DMS 273 (cell line): ENCODE data around the gene ENKD1.
A peak's percentile ranks its signal among the peaks of the same experiment; 100 is the strongest.

ENCODE experiments used
- DNase-seq: peaks from one replicate; lab custom pipeline; 2025; ENCODE audit not compliant: unreplicated experiment; lab: John Stamatoyannopoulos, UW

Gene ENKD1

DNA sequence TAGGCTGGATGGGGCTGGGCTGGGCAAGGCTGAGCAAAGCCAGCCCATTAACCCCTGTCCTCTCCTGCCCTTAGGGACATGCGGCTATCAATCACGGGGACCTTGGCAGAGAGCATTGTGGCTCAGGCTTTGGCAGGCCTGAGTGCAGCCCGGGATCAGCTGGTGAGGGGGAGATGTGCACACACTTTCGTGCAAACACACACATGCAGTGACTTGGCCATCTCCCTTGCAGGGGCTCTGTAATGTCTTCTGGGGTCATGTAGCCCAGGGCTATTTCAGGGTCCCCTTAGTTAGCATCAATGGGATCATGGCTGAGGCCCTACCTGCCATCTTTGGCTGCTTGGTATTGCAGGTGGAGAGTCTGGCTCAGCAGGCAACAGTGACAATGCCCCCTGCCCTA lies 14.7 kb downstream of the ENKD1 start:
- no peak for DNase-seq

DNA sequence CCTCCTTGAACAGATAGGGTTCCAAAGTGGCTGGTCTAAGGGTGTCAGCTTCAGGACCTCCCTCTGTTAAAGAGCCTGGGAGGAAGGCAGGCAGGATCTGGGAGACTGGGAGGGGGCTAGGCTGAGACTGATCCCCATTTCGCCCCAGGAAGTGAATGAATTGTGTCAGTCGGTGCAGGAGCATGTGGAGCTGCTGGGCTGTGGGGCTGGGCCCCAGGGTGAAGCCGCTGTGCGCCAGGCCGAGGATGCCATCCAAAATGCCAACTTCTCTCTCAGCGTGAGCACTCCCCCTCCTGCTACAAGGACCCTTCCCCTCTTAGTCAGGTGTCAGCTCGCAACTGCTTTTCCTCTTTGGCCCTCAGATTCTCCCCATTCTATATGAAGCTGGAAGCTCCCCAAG lies 15.5 kb downstream of the ENKD1 start:
- no peak for DNase-seq

DNA sequence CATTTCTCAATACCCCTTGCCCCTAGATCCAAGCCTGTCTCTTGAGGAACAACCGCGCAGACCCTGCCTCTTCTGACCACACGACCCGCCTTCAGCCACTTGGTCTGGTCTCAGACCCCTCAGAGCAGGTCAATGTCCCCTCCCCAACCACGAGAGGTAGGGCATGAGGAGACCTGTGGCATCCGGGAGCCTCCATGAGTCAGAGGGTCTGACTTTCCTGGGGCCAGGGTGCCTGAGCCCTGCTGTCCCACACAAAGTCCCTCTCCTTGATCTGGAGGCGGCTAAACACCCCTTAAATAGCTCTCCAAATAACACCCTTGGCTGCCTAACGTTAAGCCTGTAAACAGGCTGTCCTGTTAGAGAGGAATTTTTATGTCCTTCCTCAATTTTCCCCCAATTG lies 16.5 kb downstream of the ENKD1 start:
- no peak for DNase-seq

DNA sequence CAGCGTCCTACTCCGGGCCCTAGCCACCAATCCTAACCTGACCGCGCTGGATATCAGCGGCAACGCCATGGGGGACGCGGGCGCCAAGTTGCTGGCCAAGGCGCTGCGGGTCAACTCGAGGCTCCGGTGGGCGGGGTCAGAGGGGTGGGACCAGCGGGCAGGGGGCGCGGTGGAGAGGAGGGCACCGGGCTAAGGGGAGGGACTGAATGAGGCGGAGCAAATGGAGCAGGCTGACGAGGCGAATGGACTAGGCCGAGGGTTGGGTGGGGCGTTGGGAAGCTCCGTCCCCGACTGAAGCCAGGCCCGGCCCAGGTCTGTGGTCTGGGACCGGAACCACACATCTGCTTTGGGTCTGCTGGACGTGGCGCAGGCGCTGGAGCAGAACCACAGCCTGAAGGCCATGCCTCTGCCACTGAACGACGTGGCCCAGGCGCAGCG lies 17.0 kb downstream of the ENKD1 start:
- DNase-seq = peak; percentile 34

DNA sequence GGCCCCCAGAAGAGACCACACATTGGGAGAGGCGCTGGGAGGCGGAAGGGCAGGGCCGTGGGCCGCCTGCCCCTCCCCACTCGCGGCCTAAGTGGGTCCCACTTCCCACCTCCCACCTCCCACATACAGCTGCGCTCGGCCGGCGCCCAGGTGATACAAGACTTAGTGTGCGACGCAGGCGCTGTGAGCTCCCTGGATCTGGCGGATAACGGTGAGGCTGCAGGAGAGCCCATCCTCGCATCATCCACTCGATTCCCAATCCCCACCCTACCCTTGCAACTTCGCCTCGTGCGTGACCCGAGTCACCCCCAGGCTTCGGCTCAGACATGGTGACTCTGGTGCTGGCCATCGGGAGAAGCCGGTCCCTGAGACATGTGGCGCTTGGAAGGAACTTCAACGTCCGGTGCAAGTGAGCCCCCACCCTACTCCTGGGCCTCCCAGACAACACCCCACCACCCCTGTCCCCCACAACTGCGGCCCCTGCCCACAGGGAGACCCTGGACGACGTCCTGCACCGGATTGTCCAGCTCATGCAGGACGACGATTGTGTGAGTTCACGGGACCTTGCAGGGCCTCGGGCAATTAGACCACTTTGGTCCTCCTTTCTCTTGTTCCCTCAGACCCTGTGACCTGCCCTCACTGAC lies 17.7 kb downstream of the ENKD1 start:
- no peak for DNase-seq

DNA sequence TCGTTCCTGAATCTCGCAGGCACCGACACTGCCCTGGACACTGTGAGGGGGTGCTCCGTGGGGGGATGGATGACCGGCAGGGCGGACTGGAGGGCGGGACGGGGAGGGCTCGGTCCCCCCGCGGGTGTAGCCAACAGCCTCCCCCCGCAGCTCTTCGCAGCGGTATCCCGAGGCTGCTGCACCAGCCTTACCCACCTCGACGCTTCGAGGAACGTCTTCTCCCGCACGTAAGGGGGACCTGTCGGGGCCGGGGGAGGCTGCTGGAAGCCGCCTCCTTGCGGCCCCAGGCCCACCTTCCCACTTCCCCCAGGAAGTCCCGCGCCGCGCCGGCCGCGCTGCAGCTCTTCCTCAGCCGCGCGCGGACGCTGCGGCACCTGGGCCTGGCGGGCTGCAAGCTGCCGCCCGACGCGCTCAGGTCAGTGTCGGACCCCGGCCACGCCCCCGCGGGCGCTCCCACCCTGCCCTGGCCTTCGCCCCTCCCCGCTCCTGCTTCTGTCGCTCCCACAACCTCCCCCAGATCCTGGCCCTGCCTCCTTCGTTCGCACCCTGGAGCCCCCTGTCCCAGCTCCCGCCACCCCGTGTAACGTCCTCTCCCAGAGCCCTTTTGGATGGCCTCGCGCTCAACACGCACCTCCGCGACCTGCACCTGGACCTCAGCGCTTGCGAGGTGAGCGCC lies 18.3 kb downstream of the ENKD1 start:
- no peak for DNase-seq

DNA sequence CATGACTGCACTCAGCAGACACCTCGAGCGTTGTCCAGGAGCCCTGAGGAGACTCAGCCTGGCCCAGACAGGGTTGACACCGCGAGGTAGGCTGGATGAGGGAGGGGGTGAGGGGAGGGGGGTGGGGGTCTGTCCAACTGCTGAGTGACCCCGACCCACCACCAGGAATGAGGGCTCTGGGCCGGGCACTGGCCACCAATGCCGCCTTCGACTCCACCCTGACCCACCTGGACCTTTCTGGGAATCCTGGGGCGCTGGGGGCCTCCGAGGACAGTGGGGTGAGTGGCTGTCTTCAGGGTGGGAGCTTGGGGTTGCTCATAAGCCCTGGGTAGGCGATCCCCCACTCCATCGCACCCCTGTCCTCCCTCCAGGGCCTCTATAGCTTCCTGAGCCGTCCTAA lies 18.9 kb downstream of the ENKD1 start:
- no peak for DNase-seq

DNA sequence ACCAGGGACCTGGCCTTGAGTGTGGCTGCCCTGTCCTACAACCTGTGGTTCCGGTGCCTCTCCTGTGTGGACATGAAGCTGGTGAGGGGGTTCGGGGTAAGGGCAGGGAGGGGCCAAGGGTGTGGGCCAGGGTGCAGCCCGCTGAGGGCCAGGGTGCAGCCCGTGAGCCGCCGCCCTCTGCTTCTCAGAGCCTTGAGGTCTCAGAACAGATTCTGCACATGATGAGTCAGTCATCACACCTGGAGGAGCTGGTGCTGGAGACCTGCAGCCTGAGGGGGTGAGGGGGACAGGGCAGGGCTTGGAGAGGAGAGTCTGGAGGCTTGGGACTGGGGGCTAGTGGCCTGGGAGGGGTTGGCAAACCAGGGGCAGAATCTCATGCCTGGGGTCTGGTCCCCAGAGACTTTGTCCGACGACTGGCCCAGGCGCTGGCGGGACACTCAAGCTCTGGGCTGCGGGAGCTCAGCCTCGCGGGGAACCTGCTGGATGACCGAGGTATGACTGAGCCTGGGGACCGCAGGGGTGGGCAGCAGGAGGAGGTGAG lies 19.4 kb downstream of the ENKD1 start:
- DNase-seq = no peak

DNA sequence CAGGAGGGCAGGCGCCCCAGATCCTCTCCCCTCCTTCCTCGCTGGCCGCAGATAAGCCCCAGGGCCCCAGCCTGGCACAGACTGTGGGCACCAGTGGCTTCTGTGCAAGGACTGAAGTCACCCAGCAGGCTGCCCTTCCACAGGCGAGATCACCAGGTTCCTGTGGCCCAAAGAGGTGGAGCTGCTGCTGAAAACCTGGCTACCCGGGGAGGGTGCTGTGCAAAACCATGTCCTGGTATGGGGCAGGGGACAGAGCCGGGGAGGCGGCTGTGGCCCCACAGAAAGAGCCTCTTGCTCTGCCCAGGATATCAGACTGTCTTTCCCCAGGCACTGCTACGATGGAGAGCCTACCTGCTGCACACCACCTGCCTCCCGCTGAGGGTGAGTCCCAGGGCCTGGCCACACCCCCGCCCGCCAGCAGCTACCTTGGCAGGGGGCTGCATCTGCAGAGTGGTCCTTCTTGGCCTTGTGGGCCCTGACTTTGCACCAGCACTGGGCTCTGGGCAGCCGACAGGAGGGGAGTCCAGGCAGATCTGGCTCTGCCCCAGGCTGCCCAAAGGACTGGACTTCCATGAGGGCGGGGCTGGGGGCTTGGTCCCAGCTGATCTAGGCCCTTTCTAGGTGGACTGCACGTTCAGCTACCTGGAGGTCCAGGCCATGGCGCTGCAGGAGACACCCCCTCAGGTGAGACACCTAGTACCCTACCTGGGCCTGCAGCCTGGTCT lies 21.0 kb downstream of the ENKD1 start:
- DNase-seq = no peak

DNA sequence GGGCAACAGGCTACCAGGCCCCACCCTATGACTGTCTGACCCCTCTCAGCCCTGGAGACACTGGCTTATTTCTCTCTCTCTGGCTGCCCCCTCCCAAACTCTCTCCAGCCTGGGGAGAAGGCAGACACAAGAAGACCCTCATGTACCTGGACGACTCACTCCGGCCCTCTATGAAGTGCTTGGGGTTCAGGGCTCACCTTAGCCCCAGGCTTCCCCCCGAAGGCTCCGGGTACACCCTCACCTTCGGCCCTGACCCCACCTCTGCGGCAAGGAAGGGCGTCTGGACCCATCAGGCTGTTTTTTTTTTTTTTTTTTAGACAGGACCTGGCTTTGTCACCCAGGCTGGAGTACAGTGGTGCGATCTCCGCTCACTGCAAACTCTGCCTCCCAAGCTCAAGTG lies 22.5 kb downstream of the ENKD1 start:
- no peak for DNase-seq

DNA sequence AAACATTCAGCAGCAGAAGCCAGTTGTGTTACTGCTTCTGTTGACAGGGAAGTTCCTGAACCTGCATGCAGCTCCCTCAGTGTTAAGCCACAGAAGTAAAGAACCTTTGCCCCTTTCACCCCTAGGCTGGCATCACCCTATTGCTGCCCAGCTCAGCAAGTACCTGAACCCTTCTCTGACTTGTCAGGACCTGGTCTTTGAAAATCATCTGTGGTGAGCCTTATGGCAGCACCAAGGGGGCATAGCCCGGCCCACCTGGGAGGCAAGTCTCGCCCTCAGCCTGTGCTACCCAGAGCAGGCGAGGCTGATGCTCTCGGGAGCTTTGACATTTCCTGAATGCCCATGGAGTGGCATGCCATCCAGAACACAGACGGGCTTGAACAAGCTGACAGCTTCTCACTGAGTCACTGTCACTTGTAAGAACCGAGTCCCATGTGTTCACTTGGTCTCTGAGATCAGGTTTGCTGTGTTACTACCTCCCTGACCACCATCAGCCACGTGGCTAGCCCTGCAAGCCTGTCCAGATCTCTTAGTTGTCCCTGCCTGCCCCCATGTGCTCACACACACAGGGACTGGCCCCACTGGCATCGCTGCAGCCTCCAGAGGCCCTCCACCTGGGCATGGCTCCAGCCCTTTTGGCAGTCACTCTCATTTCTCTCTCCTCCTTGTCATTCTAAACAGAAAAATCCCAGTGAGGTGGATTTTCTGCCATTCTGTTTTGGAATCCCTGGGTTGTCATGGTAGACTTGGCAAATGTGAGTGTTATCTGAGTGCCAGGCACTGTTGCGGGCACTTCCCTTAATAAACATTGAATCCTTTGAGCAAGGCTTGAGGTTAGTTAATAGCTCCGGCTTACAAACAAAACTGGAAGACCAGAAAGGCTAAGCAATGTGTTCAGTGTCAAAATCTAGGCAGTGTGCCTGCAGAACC lies 24.5 kb downstream of the ENKD1 start:
- DNase-seq = peak; percentile 60

DNA sequence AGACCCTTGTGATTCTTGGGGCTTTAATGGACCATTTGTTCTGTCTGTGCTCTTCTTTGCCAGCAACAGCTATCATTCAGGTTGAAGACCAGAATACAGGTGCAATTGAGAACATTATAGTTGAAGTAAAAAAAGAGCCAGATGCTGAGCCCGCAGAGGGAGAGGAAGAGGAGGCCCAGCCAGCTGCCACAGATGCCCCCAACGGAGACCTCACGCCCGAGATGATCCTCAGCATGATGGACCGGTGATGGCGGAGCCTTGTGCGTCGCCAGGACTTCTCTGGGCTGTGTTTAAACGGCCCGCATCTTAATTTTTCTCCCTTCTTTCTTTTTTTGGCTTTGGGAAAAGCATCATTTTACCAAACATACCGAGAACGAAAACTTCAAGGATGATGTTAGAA lies 28.9 kb downstream of the ENKD1 start:
- DNase-seq = no peak

DNA sequence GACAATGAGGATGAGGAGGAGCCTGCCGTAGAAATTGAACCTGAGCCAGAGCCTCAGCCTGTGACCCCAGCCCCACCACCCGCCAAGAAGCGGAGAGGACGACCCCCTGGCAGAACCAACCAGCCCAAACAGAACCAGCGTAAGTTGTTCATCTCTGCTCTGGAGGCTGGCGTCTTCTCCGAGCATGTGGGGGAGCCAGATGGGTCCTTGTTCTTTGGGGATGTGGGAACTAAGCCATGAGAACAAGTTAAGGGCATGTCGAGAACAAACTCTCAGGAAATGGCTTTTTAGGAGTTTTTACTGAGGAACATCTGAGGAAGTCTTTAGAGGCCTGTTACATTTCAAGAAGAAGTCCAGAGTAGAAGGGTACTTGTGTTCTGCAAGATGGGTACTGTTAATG lies 29.8 kb downstream of the ENKD1 start:
- DNase-seq = no peak

DNA sequence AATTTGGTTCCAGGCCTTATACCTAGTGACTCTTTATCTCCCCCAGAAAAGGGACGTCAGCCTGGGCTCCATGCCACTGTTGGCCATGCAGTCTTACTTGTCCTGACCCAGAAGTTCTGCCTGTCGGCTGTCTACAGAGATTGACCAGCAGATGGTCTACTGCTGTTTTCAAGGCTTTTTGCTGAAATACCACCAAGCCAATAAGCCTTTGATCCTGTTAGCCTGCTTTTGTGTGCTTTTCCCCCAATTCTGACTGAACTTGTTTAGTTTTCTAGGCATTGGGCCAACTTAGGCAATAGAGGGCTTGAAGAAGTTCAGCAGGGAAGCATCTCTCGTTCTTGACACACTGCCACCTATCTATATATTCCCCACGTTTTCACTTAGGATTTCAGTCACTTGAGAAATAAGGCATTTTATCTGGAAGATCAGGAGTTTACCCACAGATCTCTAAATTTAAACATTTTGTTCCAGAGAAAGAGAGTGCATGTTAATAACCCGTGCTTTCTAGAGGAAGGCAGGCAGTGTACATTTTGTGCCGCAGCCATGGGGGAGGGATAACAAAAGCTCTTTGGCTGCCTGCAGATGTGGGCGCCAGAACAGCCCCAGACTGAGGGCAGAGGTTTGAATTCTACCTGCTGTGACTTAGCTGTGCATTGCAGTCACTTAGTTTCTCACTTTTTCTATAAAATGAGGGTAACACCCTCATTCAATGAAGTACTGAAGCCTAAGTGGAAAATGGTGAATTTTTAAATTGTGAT lies 34.0 kb downstream of the ENKD1 start:
- DNase-seq = no peak

DNA sequence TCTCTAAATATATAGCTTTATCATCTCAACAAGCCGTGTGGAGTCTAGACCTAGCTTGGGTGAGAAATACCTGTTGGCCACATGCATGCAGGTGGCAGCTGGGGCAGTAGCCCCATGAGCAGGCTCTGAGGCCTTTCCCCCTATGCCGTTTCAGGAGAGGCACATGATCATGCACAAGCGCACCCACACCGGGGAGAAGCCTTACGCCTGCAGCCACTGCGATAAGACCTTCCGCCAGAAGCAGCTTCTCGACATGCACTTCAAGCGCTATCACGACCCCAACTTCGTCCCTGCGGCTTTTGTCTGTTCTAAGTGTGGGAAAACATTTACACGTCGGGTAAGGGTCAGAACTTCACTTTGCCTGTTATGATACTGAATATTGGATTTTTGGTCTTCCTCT lies 38.3 kb downstream of the ENKD1 start:
- no peak for DNase-seq

DNA sequence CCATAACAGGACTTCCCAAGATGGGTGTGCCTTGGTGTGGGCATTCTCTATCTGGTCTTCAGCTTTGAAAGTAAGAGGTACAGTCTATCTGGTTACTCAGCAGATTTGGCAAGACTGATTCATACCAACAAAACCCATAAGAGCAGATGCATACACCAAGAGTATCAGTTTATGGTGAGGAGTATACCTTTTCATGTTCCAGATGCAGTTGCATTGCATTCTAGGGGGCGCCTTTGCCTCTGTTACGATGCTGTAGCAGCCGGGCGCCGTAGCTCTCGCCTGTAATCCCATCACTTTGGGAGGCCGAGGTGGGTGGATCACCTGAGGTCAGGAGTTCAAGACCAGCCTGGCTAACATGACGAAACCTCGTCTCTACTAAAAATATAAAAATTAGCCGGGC lies 52.7 kb downstream of the ENKD1 start:
- peak; percentile 11 for DNase-seq
